Activated T-cell treated with anti-CD3 and anti-CD28 coated beads, Interleukin-2, amount 50 U/mL, for 4 hours (primary cell): Measurements from ENCODE around the gene SRCAP. TPM values are rescaled to one million over a fixed set of nuclear protein-coding genes. Genes with fewer than 3 reads are reported as not detected.

ENCODE experiments used
- ATAC-seq, 2 donors: fragments of 200-7000 bp; cut with Tn5 transposase; one replicate each; pipeline ENCODE4 v1.10.0; 2021
- DNase-seq: peaks from one replicate; pipeline ENCODE4 v3.0.0-alpha.2; 2020
- H3K27me3 Mint-ChIP-seq: one replicate; pipeline ENCODE4 v1.8.0; 2021; ENCODE audit warnings: low read depth, mixed read lengths
- H3K36me3 Mint-ChIP-seq: one replicate; pipeline ENCODE4 v1.8.0; 2022; ENCODE audit warnings: mixed read lengths; ENCODE audit not compliant: insufficient read depth
- H3K4me1 Mint-ChIP-seq: one replicate; pipeline ENCODE4 v1.8.0; 2021; ENCODE audit warnings: low read depth, mixed read lengths
- H3K4me3 Mint-ChIP-seq: one replicate; pipeline ENCODE4 v1.8.0; 2021; ENCODE audit warnings: mild to moderate bottlenecking, moderate library complexity, mixed read lengths
- H3K9me3 Mint-ChIP-seq: one replicate; pipeline ENCODE4 v1.8.0; 2021; ENCODE audit warnings: mixed read lengths
- total RNA-seq, 3 donors: library from RNA; stranded (reverse); gene quantifications; one replicate each; pipeline ENCODE4 v1.2.1, GENCODE V29; 2021

The SRCAP gene
- total RNA-seq, 3 donors from 2014 or later: 86.3 to 100 (median 96.5) TPM

GRCh38 chr16:30724641-30725417, 25.9 kb downstream of the SRCAP start:
- Mint-ChIP-seq H3K27me3 (no peaks in the 10 kb centered on the region), H3K4me1 (peaks cover 6% of the 10 kb centered on the region), H3K4me3 (no peak overlapping the region), H3K9me3 (no peaks in the 10 kb centered on the region), H3K36me3 (peaks cover 59% of the 10 kb centered on the region)
- ATAC-seq: peak in 1 of 2 donors; percentile 27
- DNase-seq: no peak

- DNase-seq: no peak
- peaks cover 5% of the 10 kb centered on the region for H3K4me1 Mint-ChIP-seq
- H3K27me3 Mint-ChIP-seq: no peaks in the 10 kb centered on the region
- no peak for ATAC-seq
- H3K36me3 Mint-ChIP-seq: peaks cover 59% of the 10 kb centered on the region
- H3K9me3 Mint-ChIP-seq: no peaks in the 10 kb centered on the region
- H3K4me3 Mint-ChIP-seq: no peak overlapping the region
Measured at GRCh38 chr16:30725418-30725792, 26.4 kb downstream of the SRCAP start.

DNA sequence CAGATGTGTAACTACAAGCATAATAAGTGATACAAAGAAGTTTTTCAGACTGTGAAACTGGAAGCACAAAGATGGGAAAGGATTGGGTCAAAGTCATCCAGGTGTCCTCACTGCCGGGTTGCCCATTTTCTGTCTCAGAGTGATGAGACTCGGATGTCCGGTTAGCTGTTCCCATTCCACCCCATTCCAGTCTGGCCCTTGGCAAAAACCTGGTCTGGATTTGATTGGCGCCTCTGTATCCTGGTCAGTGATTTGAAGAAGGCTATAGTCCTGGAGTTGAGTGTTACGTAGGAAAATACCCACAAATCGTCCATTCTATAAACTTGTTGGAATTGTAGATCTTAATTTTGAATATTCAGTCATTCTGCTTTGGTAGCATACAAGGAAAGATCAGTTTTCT, 29.4 kb downstream of the SRCAP start:
- ATAC-seq: no peak
- Mint-ChIP-seq H3K9me3 (no peaks in the 10 kb centered on the region), H3K36me3 (peaks cover 46% of the 10 kb centered on the region), H3K4me1 (peaks cover 2% of the 10 kb centered on the region), H3K4me3 (no peak overlapping the region), H3K27me3 (no peaks in the 10 kb centered on the region)
- DNase-seq: no peak

- Mint-ChIP-seq H3K4me1 (peaks cover 2% of the 10 kb centered on the region), H3K36me3 (peaks cover 43% of the 10 kb centered on the region), H3K4me3 (no peak overlapping the region), H3K9me3 (no peaks in the 10 kb centered on the region), H3K27me3 (no peaks in the 10 kb centered on the region)
- no peak for ATAC-seq
- no peak for DNase-seq
Measured at GRCh38 chr16:30728899-30729672, 30.1 kb downstream of the SRCAP start.

DNA sequence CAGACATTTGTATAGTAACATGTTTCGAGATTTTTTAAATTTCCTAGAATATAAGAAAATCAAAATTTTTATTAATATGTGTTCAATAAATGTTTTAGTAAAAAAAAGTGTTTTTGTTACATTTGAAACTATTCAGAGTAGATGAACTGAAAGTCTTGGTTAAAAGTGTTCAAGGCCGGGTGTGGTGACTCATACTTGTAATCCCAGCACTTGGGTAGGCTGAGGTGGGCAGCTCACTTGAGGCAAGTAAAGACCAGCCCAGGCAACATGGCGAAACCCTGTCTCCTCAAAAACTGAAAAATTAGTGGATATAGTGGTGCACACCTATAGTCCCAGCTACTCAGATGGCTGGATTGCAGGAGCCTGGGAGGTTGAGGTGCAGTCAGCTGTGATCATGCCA, 32.4 kb downstream of the SRCAP start:
- peaks cover 40% of the 10 kb centered on the region for H3K36me3 Mint-ChIP-seq
- H3K9me3 Mint-ChIP-seq: no peaks in the 10 kb centered on the region
- ATAC-seq (peak; percentile 35 to 40), DNase-seq (no peak)
- H3K27me3 Mint-ChIP-seq: no peaks in the 10 kb centered on the region
- H3K4me1 Mint-ChIP-seq: no peaks in the 10 kb centered on the region
- no peak overlapping the region for H3K4me3 Mint-ChIP-seq

- Mint-ChIP-seq H3K36me3 (peaks cover 38% of the 10 kb centered on the region), H3K4me3 (no peak overlapping the region), H3K9me3 (no peaks in the 10 kb centered on the region), H3K27me3 (no peaks in the 10 kb centered on the region), H3K4me1 (peaks cover 11% of the 10 kb centered on the region)
- ATAC-seq (no peak), DNase-seq (no peak)
Measured at GRCh38 chr16:30736995-30737793, 38.2 kb downstream of the SRCAP start.

- no peak for DNase-seq
Measured at GRCh38 chr16:30737794-30738648, 39.0 kb downstream of the SRCAP start.

DNA sequence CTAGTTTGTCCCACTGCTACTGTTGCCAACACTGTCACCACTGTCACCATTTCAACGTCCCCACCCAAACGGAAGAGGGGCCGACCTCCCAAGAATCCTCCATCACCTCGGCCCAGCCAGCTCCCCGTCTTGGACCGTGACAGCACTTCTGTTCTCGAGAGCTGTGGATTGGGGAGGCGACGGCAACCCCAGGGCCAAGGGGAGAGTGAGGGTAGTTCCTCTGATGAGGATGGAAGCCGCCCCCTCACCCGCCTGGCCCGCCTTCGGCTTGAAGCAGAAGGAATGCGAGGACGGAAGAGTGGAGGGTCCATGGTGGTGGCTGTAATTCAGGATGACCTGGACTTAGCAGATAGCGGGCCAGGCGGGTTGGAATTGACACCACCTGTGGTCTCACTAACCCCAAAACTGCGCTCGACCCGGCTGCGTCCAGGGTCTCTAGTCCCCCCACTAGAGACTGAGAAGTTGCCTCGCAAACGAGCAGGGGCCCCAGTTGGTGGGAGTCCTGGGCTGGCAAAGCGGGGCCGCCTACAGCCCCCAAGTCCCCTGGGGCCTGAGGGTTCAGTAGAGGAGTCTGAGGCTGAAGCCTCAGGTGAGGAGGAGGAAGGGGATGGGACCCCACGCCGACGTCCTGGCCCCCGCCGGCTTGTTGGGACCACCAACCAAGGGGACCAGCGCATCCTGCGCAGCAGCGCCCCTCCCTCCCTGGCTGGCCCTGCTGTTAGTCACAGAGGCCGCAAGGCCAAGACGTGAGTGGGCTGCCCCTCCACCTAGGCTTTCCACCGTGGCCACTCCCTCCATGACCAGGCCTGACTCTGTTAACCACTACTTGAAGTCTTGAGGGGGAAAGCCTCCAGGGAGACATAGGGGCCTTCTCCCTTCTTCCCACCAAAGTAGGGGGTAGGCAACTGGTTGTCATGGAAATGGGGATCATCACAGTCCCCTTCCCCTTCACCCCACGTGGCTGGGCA, 40.3 kb downstream of the SRCAP start:
- H3K4me3 Mint-ChIP-seq: no peak overlapping the region
- H3K4me1 Mint-ChIP-seq: peaks cover 11% of the 10 kb centered on the region
- ATAC-seq (no peak), DNase-seq (no peak)
- no peaks in the 10 kb centered on the region for H3K9me3 Mint-ChIP-seq
- peaks cover 33% of the 10 kb centered on the region for H3K36me3 Mint-ChIP-seq
- no peaks in the 10 kb centered on the region for H3K27me3 Mint-ChIP-seq

More at GRCh38 chr16:30737794-30738648, 39.0 kb downstream of the SRCAP start:
- H3K36me3 Mint-ChIP-seq: peaks cover 36% of the 10 kb centered on the region
- no peak for ATAC-seq
- peaks cover 11% of the 10 kb centered on the region for H3K4me1 Mint-ChIP-seq
- H3K9me3 Mint-ChIP-seq: no peaks in the 10 kb centered on the region
- no peaks in the 10 kb centered on the region for H3K27me3 Mint-ChIP-seq
- no peak overlapping the region for H3K4me3 Mint-ChIP-seq

GRCh38 chr16:30740364-30741251, 41.6 kb downstream of the SRCAP start:
- Mint-ChIP-seq H3K4me3 (no peak overlapping the region), H3K27me3 (no peaks in the 10 kb centered on the region), H3K9me3 (no peaks in the 10 kb centered on the region), H3K36me3 (peaks cover 37% of the 10 kb centered on the region), H3K4me1 (peaks cover 11% of the 10 kb centered on the region)
- no peak for DNase-seq
- peak; percentile 51 to 52 for ATAC-seq

DNA sequence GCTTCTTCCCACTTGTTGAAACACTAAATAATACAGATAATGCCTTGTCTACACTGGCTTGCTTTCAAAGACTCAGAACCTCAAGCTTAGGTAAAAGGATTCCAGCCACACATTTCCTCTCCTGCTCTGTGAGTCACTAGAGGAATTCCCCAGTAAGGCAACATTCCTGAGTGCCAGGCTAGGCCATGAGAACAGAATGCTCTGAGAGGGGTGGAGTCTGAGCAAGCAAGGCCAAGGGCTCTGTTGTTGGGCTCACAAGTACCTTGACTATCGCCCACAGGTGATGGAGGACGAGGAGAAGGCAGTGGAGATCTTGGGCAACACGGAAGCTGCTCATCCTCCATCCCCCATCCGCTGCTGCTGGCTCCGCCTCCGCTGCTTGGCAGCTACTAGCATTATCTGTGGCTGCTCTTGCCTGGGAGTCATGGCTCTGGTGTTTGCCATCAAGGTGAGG, 42.5 kb downstream of the SRCAP start:
- Mint-ChIP-seq H3K36me3 (peaks cover 32% of the 10 kb centered on the region), H3K27me3 (no peaks in the 10 kb centered on the region), H3K9me3 (no peaks in the 10 kb centered on the region), H3K4me3 (no peak overlapping the region), H3K4me1 (peaks cover 11% of the 10 kb centered on the region)
- ATAC-seq (no peak), DNase-seq (no peak)

DNA sequence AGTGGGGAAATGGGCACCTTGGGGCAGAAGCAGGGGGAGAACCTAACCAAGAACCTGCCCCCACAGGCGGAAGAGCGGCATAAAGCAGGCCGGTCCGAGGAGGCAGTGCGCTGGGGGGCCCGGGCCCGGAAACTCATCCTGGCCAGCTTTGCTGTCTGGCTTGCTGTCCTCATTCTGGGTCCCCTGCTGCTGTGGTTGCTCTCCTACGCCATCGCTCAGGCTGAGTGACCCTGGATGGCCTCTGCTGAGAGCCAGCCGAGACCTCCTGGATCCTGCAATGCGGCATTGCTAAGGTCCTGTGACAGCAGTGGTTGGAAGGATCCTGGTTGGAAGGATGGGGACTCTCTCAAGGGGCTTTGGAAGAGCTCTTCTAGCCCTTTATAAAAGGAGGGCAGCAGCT, 44.7 kb downstream of the SRCAP start:
- DNase-seq (no peak), ATAC-seq (no peak)
- no peaks in the 10 kb centered on the region for H3K9me3 Mint-ChIP-seq
- peaks cover 23% of the 10 kb centered on the region for H3K36me3 Mint-ChIP-seq
- peaks cover 22% of the 10 kb centered on the region for H3K4me1 Mint-ChIP-seq
- H3K27me3 Mint-ChIP-seq: no peaks in the 10 kb centered on the region
- no peak overlapping the region for H3K4me3 Mint-ChIP-seq

DNA sequence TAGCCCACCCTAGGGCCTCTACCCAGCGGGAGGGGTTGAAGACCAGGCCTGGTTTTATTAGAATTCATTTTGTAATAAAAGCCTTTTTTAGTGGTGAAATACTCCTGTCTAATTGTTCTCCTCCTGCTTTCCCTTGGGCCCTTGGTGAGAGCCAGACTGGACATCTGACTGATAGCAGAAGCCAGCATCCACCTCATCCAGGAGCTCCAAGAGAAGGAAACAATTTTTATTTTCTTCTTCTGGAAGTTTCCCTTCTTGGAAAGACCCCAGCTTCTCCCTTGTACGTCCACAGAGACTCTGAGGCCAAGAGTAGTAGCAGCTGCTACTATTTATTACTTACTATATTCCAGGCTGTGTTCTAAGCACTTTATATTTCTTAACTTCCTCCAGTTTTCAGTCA, 45.2 kb downstream of the SRCAP start:
- Mint-ChIP-seq H3K27me3 (no peaks in the 10 kb centered on the region), H3K36me3 (peaks cover 23% of the 10 kb centered on the region), H3K4me1 (peaks cover 23% of the 10 kb centered on the region), H3K4me3 (no peak overlapping the region), H3K9me3 (no peaks in the 10 kb centered on the region)
- DNase-seq (no peak), ATAC-seq (no peak)
